GM19468 (cell line): Measurements from ENCODE around the gene NPAS4.
"Not testable (repeated sequence)": the region's sequence is repeated elsewhere in the genome, so short reads cannot be mapped to it uniquely, and the experiment has no call there.

ENCODE experiments used
- ATAC-seq: cut with Tn5 transposase; IDR thresholded peaks from one replicate; pipeline ENCODE4 v1.9.1; 2021; ENCODE audit warnings: mild to moderate bottlenecking, moderate library complexity, moderate number of reproducible peaks; ENCODE audit not compliant: unreplicated experiment; ENCODE audit errors: extremely low read depth

NPAS4 gene

GRCh38 chr11:66450560-66450959, 29.7 kb downstream of the NPAS4 start:
- no peak for ATAC-seq

DNA sequence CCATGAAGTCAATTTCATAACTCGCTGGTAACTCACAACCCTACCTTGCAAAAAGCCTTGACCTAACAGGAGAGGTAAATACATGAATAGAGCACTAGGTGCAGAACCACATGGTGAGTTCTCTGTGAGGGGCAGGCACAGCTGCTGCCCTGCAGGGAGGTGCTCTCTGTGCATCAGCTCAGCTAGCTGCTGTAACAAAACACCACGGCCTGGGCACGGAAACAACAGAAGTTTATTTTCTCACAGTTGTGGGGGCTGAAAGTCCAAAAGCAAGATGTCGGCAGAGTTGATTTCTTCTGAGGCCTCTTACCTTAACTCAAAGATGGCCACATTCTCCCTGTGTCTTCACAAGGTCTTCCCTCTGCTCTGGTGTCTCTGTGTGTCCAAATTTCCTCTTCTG, 30.8 kb downstream of the NPAS4 start:
- no peak for ATAC-seq

- ATAC-seq, result no peak
These were observed 33.4 kb downstream of the NPAS4 start for GRCh38 chr11:66454247-66454646.

GRCh38 chr11:66454828-66455227, 34.0 kb downstream of the NPAS4 start:
- ATAC-seq, result no peak

- no peak for ATAC-seq
These were observed 37.0 kb downstream of the NPAS4 start for GRCh38 chr11:66457826-66458225.

GRCh38 chr11:66459138-66459778, 38.4 kb downstream of the NPAS4 start:
- no peak for ATAC-seq

- no peak for ATAC-seq
These were observed 41.2 kb downstream of the NPAS4 start for GRCh38 chr11:66462010-66462409.

DNA sequence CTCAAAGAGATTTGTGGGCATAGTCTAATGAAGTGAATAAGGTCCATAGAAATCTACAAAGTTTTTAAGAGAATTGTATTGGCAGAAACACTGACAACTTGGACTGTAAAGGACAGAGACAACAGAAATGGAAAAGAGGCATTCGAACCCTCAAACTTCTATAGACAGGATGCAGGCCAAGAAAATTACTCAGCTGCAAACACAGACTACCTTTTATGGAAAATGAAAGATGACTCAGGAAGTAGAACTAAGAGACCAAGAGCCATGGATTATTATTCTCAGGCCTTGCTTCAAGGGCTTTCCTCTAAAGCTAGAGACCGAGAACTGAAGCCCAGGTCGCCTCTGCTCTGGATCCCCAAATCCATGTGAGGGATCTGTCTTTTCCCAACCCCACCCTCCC, 42.1 kb downstream of the NPAS4 start:
- ATAC-seq, result no peak

DNA sequence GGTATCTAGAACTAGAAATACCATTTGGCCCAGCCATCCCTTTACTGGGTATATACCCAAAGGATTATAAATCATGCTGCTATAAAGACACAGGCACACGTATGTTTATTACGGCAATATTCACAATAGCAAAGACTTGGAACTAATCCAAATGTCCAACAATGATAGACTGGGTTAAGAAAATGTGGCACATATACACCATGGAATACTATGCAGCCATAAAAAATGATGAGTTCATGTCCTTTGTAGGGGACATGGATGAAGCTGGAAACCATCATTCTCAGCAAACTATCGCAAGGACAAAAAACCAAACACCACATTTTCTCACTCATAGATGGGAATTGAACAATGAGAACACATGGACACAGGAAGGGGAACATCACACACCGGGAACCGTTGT, 43.3 kb downstream of the NPAS4 start:
- not testable (repeated sequence) for ATAC-seq

GRCh38 chr11:66464916-66465315, 44.1 kb downstream of the NPAS4 start:
- ATAC-seq, result no peak

DNA sequence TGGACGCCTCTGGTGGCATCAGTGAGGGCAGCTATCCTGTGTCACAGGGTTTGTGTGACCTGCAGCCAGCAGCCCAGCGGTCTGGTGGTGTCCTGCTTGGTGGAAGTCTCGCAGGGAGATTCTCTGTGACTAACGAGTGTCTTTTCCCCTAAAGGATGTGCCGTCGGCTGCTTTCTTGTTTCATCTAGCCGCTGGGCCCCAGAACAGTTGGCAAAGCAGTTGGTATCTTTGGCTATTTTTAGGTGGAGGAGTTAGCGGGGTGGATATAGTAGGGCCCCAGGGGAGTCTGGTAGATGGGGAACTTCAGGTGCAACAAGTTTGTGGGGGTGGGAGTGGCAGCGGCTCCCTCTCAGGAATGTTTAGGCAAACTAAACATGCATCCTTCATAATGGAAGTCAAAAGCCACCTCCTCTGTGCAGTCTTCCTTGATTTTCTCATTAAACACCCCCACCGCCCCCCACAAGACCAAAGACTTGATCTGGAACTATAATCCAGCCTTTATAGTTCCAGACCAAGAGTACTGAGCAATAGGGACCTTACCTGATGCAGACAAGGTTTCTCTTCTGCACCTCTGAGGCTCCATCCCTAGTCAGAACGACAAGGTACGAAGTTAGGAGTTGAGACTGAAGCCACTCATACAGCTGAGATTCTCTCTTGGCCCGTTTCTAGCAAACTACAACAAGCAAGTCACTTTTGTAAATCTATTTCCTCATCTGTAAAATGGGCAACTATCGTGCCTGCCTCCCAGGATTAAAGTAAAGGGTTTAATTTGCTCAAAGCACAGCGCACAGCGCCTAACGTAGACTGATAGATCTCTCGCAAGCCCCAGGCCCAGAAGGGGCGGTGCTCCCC, 44.8 kb downstream of the NPAS4 start:
- no peak for ATAC-seq

GRCh38 chr11:66466225-66467033, 45.6 kb downstream of the NPAS4 start, which contains the start of gene PELI3:
Gene PELI3 (plus strand): TSS chr11:66466905. CDS start chr11:66468129, 1,224 bp downstream.
- ATAC-seq, result peak; percentile 36

DNA sequence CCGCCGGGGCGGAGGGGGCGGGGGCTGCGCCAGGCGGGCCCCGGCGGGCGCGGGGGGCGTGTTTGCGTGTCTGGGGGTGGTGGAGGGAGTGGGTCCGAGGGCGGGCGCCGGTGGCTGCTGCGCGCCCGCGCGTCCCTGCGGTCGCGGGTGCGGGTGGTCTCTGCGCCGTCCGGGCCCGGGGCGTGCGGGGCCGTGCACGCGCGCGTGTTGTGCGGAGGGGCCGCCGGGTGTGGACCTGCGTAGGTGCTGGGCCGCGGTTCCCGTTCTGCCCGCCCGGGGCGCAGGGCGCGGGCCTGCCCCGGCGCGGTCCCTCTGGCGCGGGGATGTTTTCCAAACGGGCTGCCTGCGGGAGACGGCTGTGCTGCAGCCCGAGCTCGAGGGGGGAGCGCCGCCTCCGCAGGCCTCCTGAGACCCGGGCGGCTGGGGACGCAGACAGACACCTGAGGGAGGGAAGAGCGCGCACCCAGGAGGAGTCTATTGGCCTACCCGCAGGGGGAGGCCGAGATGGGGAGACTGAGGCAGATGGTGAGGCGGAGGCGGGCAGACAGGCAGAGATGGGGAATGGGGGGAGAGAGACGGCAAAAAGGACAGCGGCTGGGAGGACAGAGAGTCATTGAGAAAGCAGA, 46.3 kb downstream of the NPAS4 start:
- ATAC-seq, result no peak

DNA sequence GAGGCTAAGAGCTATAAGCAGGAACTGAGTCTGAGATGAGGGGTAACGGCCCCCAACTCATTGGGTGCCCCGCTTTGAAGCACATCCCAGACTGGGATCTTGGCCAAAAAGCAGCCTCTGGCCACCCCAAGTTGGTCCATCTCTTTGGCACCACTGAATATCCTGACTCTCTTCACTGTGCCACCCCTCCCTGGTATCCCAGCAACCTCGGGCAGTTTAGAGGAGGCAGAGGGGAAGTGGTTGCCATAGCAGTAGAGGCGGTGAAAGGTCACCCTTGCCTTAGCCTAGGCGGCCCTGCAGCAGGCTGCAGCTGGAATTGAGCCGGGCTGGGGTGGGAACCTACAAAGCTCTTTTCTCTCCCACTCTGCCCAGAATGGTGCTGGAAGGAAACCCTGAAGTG, 46.9 kb downstream of the NPAS4 start:
- ATAC-seq, result no peak

DNA sequence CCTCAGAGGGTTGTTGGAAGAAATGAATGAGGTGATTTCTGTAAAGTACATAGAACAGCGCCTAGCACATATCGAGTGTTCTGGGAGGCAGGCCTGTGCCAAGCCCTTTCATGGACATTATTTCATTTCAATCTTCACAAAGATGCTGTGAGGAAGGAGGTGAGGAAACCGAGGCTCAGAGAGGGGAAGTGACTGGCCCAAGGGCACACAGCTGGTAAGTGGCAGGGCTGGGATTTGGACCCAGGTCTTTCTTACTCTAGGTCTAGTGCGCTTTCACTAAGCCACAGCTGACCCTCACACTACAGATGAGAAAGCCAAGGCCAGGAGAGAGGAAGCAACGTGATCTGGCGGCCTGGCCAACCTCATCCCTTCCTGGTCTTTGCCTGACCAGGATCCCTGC, 47.9 kb downstream of the NPAS4 start:
- ATAC-seq, result no peak

GRCh38 chr11:66469441-66469840, 48.6 kb downstream of the NPAS4 start:
- ATAC-seq, result no peak

DNA sequence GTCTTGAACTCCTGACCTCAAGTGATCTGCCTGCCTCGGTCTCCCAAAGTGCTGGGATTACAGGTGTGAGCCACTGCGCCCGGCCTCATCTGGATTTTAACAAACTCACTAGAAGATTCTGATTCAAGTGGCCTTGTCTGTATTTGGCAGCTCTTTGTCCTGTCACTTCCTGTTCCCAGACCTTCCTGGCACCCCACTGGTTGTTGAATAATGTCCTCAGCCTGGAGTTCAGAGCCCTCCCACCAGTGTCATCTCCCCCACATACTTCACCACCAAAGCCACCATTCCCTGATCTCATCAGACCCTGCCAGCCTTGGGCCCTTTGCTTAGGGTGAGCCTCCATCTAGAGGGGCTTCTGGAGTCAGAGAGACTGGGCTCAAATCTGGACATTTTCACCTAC, 49.2 kb downstream of the NPAS4 start:
- ATAC-seq, result no peak

GRCh38 chr11:66471142-66471541, 50.3 kb downstream of the NPAS4 start:
- no peak for ATAC-seq

- no peak for ATAC-seq
These were observed 51.2 kb downstream of the NPAS4 start for GRCh38 chr11:66472054-66472453.

- ATAC-seq, result no peak
These were observed 52.3 kb downstream of the NPAS4 start for GRCh38 chr11:66473167-66473566.
